A549 (cell line): ENCODE measurements around the gene SPATA13.

Experiments
- CHD2 ChIP-seq: fragments of 150-350 bp; IDR thresholded peaks from 2 replicates; pipeline ENCODE4 v1.6.1; 2014; ENCODE audit warnings: low read length; ENCODE audit not compliant: partially characterized antibody
- HDAC2 ChIP-seq: fragments of 200-600 bp; sonication (generic); IDR thresholded peaks from 2 replicates; pipeline ENCODE4 v1.6.1; 2016
- RFX5 ChIP-seq: fragments of 450-650 bp; IDR thresholded peaks from 2 replicates; pipeline ENCODE4 v1.7.1; 2014; ENCODE audit warnings: antibody characterized with exemption, mild to moderate bottlenecking, moderate library complexity
- TF ChIP-seq, protein P1 (sequence below): fragments of >200 bp; sonication (Bioruptor Twin); formaldehyde crosslinking; IDR thresholded peaks from 3 replicates; pipeline ENCODE4 v1.5.1; 2016

DNA sequence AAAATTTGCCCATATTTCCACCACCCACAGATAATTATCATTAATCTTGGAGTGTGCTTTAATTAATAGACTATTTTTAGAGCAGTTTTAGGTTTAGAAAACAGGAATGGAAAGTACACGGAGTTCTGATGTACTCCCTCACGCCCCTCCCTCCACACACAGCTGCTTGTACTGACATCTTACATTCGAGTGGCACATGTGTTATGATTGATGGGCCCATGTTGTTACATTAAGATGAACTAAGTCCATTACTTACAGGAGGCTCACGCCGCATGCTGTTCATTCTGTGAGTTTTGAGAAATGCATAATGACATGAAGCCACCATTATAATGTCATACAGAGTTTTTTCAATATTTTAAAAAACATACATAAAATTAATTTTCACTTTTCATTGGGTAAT lies 1.2 kb upstream of the SPATA13 start:
- TF ChIP-seq, protein P1, sequence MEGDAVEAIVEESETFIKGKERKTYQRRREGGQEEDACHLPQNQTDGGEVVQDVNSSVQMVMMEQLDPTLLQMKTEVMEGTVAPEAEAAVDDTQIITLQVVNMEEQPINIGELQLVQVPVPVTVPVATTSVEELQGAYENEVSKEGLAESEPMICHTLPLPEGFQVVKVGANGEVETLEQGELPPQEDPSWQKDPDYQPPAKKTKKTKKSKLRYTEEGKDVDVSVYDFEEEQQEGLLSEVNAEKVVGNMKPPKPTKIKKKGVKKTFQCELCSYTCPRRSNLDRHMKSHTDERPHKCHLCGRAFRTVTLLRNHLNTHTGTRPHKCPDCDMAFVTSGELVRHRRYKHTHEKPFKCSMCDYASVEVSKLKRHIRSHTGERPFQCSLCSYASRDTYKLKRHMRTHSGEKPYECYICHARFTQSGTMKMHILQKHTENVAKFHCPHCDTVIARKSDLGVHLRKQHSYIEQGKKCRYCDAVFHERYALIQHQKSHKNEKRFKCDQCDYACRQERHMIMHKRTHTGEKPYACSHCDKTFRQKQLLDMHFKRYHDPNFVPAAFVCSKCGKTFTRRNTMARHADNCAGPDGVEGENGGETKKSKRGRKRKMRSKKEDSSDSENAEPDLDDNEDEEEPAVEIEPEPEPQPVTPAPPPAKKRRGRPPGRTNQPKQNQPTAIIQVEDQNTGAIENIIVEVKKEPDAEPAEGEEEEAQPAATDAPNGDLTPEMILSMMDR: no peak
- TF ChIP-seq RFX5: no peak
- TF ChIP-seq CHD2: no peak
- TF ChIP-seq HDAC2: no peak
